HG03025 (cell line): Measurements from ENCODE around the gene SMAGP.
"Not testable (repeated sequence)": the region's sequence is repeated elsewhere in the genome, so short reads cannot be mapped to it uniquely, and the experiment has no call there.

Experiments used
- ATAC-seq: cut with Tn5 transposase; IDR thresholded peaks from one replicate; pipeline ENCODE4 v1.9.1; 2021; ENCODE audit warnings: mild to moderate bottlenecking, moderate library complexity; ENCODE audit not compliant: unreplicated experiment, low FRiP score

The SMAGP gene

DNA sequence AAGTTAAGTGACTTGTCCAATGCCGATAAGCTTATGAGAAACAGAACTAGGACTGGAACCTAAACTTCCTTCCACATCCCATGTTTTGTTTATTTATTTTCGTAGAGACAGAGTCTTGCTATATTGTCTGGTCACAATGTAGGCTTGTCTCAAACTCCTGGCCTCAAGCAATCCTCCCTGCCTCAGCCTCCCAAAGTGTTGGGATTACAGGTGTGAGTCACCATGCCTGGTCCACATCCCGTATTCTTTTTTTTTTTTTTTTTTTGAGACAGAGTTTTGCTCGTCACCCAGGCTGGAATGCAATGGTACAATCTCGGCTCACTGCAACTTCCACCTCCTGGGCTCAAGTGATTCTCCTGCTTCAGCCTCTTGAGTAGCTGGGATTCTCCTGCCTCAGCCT is 43.1 kb downstream of the SMAGP start:
- not testable (repeated sequence) for ATAC-seq

DNA sequence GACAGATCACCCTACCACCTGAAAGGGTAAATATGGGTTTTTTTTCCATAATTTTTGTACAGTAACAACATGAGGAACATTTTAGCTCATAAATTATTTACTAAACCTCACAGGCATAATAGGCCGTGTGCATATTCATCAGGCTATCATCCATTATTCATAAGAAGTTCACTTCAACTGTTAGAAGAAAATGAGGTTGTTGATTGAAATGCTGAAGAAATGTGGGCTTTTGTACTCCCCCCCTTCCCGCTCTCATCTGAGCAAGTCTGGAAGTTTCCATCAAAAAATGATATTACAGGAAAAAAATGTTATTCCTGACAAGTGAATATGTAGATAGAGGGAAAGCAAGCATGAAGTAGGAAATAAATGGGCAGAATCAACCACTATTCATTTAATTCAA is 44.4 kb downstream of the SMAGP start:
- no peak for ATAC-seq

DNA sequence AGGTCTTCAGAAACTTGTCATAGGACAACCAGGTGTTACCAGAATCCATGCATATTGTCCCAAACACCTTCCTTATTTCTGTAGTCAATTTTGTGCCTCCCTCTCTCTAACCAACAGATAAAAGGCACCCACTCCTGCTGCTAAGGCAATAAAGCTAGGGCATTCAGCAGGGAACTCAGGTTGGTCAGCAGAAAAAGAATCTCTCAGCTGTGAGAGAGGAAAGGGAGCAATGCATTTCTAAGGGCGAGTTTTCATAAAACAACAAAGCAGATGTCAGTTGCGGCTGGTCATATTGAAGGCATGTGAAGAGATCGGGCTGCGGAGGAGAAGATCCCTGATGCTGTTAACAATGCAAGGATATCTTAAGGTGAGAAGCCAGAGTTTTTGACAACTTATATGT is 45.0 kb downstream of the SMAGP start:
- no peak for ATAC-seq

DNA sequence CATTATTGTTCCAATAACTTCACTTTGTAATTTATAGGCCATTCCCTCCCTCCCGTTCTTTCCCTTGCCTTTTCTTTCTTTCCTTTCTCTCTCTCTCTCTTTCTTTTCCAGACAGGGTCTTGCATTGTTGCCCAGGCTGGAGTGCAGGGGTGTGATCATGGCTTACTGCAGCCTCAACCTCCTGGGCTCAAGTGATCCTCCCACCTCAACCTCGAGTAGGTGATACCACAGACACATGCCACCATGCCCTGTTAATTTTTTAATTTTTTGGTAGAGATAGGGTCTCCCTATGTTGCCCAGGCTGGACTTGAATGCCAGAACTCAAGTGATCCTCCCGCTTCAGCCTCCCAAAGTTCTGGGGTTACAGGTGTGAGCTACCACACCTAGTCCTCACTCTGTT is 45.6 kb downstream of the SMAGP start:
- ATAC-seq: no peak

DNA sequence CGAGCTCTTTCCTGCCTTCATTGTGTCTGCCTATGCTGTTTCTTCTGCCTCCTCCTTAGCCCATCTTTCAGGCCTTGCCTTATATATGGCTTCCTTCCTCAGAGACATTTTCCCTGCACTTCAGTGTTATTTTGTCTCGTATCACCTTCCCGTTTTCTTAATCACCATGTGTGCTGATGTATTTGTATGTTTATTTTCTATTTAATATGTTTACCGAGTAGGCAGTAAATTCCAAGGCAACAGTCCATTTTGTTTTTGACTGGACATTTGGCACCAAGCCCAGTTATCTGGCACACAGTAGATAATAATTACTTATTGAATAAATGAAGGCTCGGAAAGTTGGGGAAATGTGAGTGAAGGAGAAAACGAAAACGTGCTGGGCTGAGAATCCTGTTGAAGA is 47.8 kb downstream of the SMAGP start:
- ATAC-seq: no peak

DNA sequence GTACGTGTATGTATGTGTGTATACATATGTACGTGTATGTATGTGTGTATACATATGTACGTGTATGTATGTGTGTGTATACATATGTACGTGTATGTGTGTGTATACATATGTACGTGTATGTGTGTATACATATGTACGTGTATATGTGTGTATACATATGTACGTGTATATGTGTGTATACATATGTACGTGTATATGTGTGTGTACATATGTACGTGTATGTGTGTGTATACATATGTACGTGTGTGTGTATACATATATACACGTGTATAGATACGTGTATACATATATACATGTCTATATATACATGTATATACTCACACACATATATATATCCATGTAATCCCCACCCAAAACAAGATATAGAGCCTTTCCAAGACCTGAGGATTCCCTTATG is 50.4 kb downstream of the SMAGP start:
- ATAC-seq: not testable (repeated sequence)

DNA sequence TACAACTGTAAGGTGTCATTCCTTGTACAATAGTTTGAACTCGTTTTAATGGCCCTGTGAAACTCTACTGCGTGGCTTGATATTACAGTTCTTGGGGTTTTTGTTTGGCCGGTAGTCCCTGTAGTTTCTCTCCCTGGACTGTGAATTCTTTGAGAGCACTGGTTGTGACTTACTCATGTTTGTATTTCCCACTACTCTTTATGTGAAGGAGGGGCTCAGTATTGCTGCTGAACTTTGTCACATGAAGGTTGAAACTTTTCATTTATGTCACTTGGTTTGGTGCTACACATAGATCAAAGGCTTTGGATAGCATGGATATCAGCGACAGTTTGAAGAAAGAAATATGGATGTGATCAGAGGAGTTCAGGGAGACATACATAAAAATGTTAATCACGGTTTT is 50.9 kb downstream of the SMAGP start:
- no peak for ATAC-seq

DNA sequence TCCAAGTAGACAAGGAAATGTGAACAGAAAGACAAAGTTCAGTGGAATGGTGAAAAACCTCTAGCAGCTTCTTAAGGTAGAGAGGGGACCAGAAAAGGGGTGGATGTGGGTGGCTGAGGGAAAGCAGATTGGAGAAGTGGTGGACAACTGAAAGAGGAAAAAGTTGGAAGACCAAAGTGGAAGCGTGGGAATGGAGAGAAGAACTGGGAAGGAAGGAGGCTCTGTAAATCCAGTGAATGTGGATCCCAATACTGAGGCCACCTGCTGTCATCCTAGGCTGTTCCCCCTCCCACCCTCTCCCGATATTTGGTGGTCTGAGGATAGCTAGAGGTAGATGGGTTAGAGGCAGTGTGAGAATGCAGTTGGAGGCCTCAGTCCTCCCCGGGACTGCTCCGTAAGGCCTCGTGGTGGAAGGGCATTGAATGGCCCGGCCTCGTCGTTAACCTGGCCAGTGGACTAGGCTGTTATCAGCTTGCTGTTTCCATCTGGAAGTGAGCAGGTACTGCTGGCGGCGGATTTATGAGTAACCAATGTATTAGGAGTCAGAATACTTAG is 51.5 kb downstream of the SMAGP start:
- no peak for ATAC-seq

DNA sequence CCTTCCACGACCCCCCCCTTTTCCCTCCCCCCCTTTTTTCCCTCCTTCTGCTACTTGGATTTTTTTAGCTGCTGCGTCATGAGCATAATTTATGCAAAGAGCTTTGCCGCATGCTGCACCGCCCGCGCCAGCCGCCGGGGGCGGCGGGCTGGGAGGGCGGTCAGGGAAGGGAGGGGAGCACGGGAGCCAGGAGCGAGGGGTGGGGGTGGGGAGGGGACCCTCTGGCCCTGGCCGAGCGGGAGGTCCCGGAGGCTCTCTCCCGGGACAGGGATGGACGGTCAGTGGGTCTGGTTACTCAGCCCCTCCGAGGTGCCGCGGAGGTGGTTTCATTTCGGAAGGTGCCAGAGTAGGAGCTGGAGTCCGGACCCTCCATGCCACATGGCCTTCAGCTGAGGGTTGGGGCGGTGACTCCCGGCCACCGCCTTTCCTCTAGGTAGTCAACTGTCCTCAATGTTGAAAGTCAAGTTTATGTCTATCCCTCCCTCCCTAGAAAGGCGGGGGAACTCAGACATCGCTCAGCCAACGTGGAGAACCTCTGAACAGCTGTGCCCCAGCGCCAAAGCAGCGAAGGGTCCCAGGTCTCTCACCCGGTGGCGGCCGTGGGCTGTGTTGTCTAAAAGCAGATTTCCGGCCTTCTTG is 52.1 kb downstream of the SMAGP start, which contains the start of gene POU6F1:
POU6F1 (minus strand) TSS at position 95 of the 639 bp plus-strand sequence. CDS start 11,226 bp downstream, outside the sequence.
- ATAC-seq: peak; percentile 51

DNA sequence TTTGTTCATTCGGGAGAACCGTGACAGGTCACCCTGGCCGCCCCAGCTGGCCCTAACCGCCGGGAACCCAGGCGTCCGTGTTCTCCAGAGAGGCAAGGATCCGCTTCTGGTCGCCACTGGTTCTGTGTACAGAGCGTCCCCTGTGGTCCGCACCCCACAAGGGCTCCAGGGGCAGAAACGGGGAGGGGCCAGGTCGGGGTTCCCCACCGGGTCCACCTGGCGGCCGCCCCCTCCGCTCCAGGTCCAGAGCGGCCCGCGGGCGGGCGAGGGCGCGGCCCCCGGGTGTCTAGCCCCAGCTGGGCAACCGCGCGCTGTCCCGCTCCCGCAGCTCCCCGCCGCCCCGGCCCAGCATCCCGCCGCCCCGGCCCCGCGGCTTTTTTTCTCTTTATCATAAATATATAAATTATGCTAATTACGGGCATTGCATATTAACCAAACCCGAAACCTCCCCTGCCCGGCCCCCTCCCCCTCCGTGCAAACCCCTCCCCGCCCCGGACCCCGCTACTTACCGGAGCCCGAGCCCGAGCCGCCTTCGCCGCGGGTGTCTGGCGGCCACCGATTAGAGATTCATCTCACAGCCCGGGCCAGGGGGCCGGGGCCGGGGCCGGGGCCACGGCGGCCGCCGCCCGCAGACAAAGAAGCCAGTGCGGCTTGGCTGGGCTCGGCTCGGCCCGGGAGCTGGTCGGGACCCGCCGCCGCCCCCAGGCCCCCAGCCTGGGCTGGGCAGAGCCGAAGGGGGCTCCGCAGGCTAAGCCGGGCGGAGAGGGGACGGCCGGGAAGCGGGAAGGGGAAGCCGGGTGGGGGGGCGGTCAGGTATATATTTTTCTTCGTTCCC is 52.9 kb downstream of the SMAGP start:
- peak; percentile 32 for ATAC-seq

DNA sequence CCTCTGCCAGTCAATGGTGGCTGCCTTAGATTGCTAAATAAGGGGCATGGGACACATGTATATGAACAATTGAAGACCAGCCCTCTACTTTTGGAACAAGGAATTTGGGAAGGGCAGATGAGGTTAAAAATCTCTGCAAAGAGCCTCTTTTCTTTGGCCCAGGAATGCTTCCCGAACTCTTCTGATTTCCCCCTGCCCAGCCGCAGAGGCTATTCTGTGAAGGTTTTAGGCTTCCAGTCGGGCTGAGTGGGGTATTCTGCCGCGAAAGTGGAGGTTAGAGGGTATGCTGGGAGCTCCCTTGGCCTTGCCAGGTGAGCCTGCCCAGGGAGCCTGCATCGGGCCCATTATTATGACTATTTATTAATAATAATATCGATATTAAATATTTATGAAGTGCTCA is 53.6 kb downstream of the SMAGP start:
- no peak for ATAC-seq

DNA sequence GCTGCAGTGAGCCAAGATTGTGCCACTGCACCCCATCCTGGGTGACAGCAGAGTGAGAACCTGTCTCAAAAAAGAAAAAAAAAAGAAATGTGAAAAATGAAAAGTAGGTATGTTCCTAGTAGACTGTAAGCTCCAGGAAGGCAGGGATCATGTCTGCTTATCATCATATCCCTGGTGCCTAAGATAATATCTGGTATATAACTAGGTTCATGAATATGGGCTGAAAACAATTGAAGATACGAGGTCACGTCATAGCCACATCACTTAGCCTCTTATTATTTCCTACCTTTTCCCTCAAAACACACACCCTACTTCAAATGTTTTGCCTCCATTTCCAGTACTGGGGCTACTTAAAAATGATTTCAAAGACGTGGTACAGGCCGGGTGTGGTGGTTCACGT is 55.3 kb downstream of the SMAGP start:
- ATAC-seq: no peak

DNA sequence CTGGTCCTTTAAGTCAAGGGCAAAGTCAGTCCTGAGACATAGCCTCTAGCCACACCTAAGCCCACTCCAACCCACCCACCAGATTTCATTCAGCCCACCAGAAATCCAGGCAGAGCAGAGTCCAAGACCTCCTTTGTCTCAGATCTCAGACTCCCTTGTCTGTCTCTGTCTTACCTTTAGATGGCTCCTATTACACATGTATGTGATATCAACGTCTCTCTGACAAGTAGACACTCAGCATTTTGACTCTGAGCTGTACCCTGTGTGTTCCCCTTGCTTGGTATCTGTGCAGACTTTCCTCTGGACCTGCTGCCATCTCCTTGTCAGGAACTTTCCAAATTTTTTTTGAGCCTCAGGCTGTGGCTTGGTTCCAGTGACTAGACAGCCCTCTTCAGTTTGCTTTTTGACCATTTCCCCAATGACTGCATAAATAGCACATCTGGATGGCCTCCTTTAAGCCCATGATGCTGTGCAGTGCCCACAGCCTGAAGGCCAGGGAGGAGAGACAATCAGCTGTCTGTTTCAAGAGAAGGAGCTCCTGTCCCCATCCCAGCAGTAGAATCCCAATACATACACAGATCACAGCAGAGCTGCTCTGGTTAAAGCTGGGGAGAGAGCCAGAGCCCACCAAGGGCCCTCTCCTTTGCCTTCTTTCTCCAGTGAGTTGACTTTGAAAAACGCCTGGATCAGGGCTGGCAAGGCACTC is 59.4 kb downstream of the SMAGP start:
- ATAC-seq: no peak

DNA sequence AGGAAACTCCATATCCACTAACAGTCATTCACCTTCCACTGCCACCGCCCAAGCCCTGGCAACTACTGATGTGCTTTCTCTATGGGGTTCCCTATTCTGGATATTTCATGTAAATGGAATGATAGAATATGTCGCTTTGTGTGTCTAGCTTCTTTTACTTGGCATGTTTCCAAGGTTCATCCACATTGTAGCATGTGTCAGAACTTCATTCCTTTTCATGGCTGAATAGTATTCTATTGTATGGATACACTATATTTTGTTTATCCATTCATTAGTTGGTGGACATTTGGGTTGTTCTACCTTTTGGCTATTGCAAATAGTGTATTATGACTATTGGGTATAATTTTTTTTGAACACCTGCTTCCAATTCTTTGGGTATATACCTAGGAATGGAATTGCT is 61.0 kb downstream of the SMAGP start:
- ATAC-seq: no peak

DNA sequence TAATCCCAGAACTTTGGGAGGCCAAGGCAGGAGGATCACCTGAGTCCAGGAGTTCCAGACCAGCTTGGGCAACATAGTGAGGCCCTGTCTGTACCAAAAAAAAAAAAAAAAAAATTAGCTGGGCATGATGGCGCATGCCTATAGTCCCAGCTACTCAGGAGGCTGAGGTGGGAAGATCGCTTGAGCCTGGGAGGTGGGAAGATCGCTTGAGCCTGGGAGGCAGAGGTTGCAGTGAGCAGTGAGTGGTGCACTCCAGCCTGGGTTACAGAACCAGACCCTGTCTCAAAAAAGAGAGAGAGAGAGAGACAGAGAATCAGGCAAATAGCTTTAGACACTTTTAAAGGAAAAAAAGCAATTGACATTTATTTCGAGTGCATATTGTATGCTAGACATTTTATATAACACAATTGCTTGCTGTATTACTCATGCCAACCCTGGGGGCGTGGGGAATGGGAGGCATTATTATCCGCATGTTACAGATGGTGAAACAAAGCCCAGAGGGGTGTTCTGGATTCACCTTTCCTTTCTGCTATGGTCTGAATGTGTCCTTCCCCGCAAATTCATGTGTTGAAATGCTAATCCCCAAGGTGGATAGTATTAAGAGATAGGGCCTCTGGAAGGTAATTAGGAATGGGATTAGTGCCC is 62.1 kb downstream of the SMAGP start:
- no peak for ATAC-seq

DNA sequence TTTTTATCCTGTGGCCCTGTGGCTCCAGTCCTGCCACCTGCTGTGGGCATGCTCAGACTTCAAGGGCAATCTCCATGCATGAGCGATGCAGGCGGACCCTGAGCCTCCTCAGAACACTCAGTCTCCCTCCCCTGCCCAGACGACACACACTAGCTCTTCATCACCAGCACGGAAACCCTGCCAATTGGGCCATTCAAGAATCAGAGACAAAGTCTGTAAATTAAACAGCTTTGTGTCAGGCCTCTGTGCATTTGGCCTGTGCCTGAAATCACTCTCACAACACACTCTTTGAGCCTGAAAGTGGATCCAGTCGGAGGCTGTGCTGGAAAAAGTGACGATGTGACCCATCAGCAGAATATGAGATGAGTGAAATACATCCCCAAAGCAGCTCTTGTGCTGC is 64.9 kb downstream of the SMAGP start:
- no peak for ATAC-seq

DNA sequence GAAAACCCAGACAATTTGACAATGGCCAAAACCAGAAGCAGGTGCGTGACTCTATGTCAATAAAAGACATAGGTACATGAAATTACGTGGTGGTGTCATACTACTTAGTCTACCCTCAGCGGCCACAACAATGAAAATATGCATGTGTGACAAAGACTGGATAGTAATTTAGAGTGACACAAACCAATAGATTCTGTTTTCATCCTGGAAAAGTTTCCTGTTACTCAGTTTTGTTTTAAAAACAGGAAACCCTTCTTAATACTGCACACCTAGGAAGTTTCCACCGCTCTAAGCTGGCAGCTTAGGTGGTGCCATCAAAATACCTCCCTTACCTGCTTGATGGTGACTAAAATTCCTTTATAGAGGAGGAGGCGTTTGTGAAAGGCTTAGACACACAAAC is 67.5 kb downstream of the SMAGP start:
- no peak for ATAC-seq

DNA sequence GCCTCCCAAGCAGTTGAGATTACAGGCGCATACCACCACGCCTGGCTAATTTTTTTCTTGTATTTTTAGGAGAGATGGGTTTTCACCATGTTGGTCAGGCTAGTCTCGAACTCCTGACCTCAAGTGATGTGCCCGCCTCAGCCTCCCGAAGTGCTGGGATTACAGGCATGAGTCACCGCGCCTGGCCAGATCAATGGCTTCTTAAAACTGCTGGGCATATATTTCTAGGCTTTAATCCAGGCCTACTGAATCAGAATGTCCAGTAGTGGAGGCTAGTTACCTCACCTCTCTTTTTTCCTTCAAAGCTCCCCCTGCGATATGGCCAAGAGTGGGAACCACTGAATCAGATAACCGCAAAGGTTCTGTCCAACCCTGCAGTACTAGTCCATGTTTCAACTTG is 69.4 kb downstream of the SMAGP start:
- ATAC-seq: no peak

DNA sequence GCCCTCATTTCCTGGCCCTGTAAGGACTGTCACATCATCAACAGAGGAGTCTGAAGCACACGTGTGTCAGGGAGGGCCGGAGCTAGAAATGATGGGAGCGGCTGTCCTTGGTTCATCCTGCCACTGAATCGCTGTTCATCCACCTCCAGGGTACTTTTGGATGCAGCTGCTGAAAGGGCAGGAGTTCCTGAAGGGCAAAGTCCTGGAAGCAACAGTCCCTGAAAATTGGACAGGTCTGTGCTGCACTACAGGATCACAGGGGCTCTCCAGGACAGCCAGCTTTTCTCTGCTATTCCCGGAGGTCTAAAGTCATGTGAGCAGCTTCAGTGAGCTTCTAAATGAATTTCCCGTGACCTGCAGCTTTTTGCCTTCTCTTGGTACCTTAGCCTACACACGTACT is 70.1 kb downstream of the SMAGP start:
- no peak for ATAC-seq

DNA sequence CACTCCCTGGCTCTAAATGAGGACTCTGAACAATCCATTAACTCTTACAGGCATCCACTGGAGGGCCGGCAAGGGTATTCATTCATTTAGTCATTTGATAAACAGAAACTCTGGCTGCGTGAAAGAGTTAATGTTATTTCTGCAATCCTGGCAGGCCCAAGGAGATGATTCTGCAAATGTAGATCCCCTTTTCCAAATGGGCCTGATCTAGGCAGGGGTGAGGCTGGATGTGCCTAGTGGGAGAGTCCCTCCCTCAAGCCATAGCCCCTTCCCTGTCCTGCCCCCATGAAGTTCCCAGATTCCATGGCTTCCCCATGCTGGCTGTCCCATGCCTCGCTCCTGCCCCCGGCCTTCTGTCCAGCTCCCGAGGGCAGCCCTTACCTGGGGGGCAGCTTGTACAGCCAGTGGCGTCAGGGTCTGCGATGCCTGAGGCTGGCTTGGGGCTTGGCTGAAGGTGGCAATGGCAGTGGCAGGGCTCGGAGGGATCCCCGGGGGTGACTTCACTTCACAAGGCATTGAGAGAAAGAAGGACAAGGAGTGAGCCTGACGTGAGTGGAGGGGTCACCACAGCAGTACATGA is 70.8 kb downstream of the SMAGP start:
- no peak for ATAC-seq
